GM12875 (cell line): ENCODE data around the gene RXRA.

ENCODE experiments used
- H3K4me3 ChIP-seq: one replicate; pipeline ENCODE4 v1.5.1; 2011; ENCODE audit warnings: low read depth, low read length, control low read depth
- CTCF ChIP-seq: IDR thresholded peaks from 2 replicates; pipeline ENCODE4 v1.5.1; 2011; ENCODE audit warnings: low read depth, mild to moderate bottlenecking, control low read depth, inconsistent platforms, low read length, moderate library complexity, borderline replicate concordance; ENCODE audit not compliant: insufficient read depth

The RXRA gene

DNA sequence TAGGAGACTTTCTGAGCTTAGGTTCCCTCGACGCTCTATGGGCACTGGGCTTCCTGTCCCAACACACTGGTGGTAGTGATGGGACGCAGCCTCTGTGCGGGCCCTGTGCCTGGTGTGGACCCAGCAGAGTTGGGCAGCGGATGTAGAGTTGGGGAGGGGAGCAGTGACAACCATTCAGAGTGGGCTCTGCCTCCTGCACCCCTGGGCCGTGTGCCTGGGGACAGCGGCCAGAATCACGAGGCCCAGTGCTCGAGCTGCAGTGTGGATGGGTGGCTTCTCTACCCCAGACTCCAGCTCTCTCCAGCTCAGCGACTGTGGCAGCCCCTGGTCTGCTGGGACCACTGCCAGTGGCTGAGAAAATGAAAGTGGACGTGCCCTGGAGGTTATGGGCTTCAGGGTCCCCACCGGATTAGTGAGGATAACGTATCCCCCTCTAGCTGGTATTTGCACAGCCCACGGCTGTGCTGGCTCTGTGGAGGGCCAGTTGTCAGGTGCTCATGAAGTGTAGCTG lies 18.6 kb downstream of the RXRA start:
- TF ChIP-seq CTCF: no peak
- no peak overlapping the region for H3K4me3 ChIP-seq

DNA sequence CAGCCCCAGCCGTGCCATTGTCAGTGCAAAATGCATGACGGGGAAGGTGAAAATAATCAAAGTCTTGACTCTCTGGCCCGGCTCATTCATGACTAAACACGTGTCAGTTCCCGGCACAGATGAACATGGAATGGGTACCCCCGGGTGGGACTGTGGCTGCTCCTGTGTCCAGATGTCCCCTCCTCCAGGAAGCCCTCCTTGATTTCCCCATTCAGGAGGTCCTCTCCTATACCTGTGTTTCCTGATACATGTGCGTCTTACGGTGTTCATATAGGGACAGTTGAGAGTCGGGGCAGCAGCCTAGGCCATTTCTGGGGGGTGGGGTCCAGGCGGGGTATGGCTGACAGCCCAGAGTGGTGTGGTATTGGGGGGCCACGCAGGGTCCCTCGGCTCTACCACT lies 19.5 kb downstream of the RXRA start:
- H3K4me3 ChIP-seq: no peak overlapping the region
- no peak for TF ChIP-seq CTCF

DNA sequence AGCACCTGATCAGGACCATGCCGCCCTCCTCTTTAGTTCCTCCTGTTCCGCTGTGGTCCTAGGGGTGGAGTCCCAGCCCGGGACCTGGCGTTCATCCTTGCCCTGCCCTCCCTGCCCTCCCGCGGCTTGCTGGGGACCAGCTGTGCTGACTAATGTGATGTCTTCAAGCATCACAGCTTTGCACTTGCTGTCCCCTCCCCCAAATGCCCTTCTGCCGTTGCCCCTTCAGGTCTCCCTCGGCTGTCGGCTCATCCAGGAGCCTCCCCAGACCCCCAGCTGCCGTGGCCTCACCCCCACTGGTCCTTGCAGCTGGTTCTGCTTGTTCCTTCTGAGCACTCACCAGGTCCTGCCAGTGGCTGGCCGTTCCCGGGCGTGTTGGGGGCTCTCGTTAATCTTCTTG lies 19.9 kb downstream of the RXRA start:
- TF ChIP-seq CTCF: no peak
- no peak overlapping the region for H3K4me3 ChIP-seq

DNA sequence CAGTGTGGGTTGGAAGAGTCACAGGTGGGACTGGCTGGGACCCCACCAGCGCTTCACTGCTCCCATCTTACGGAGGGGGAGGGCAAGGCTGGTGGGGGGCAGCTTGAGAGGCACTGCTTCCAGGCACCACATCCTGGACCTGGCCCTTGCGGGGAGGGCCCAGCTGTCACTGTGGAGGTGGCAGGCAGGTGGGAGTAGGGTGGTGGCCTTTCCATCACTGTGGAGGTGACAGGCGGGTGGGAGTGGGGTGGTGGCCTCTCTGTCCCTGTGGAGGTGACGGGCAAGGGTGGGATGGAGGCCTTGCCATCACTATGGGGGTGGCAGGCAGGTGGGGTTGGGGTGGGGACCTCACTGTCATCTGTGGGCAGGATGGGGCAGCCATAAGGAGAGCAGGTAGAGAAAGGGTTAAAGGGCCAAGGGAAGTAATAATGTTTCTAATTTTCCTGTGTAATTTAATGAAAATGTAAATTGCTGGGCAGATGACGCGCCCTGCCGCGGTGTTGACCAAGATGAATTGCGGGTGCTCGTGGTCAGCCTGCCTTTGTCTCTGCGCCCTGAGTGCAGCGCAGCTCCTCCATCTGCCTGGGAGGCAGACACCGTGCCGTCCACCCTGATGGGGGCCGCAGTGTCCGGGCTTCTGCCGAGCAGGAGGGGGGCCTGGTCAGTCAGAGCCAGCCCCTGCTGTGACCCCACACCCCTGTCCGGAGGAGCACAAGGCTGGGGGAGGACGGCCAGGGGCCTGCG lies 20.8 kb downstream of the RXRA start:
- no peak overlapping the region for H3K4me3 ChIP-seq
- no peak for TF ChIP-seq CTCF

GRCh38 chr9:134347996-134348395 lies 21.7 kb downstream of the RXRA start:
- no peak for TF ChIP-seq CTCF

GRCh38 chr9:134348404-134349155 lies 22.3 kb downstream of the RXRA start:
- TF ChIP-seq CTCF: no peak
- no peak overlapping the region for H3K4me3 ChIP-seq

More at GRCh38 chr9:134347996-134348395, 21.7 kb downstream of the RXRA start:
- H3K4me3 ChIP-seq: no peak overlapping the region
